Measurements from ENCODE around the gene EFCAB12. TPM values are rescaled to one million over a fixed set of nuclear protein-coding genes. Genes with fewer than 3 reads are reported as not detected.
A peak's percentile ranks its signal among the peaks of the same experiment; 100 is the strongest.

EFCAB12 gene
- total and polyA plus RNA-seq, 2 donors (not counting 3 experiments of a cell fraction or from before 2014, with no cell fraction given), result 0.15 to 0.49 TPM

GRCh38 chr3:129399145-129399894, 29.1 kb downstream of the EFCAB12 start:
- POLR2A ChIA-PET, result no interaction called here
- H3K9ac ChIP-seq (replicated peaks; ENCODE audit: extremely low read depth, insufficient read depth, low read length), result peak overlapping the region; percentile 83
- peaks cover 0 to 7% of the 10 kb centered on the region in 2 experiments for H3K36me3 ChIP-seq (ENCODE audit: control insufficient read depth in 2 of 2, extremely low read depth in 1 of 2, insufficient read depth in 2 of 2, low read length in 2 of 2)
- BruUV-seq (replicated peaks), result no TSS peak
- no peaks in the 10 kb centered on the region for H3K9me3 ChIP-seq (replicated peaks; ENCODE audit: control insufficient read depth, insufficient read depth, low read length)
- CTCF ChIA-PET, result interaction anchor here (0.9 to 2.4 kb wide), 8 partner anchors 10 to 42 kb away, joined by 3 to 22 read pairs (median 4); no protein-coding TSS in a partner anchor
- dilution Hi-C loops (cut with MboI; ENCODE audit: extremely low pct_ligation_motif_present, low sequenced_read_pairs) (no loop called here), intact Hi-C loops (cut with micrococcal nuclease) (loop anchor here (1.0 to 2.0 kb wide), 4 partner anchors 10 to 41 kb away; partner anchors contain the start of genes EFCAB12 and IFT122)
- no peaks in the 10 kb centered on the region for H4K20me1 ChIP-seq (replicated peaks; ENCODE audit: control insufficient read depth, extremely low read depth, insufficient read depth, low read length)
- no peak for TF ChIP-seq FOS (IDR thresholded peaks at IDR 0.05; ENCODE audit: borderline replicate concordance, insufficient read depth, low read length)
- TF ChIP-seq JUN (IDR thresholded peaks at IDR 0.05; ENCODE audit: borderline replicate concordance, insufficient read depth, insufficient read length, low read depth), result no peak
- peak; percentile 64 for TF ChIP-seq POLR2A (IDR thresholded peaks at IDR 0.05; ENCODE audit: low read depth, low read length)
- TF ChIP-seq CTCF (IDR thresholded peaks at IDR 0.05; ENCODE audit: extremely low read depth in 1 of 2, insufficient read depth in 1 of 2, low read depth in 1 of 2, low read length in 2 of 2), result peak; percentile 70 to 84
- no peak for TF ChIP-seq MAX (IDR thresholded peaks at IDR 0.05; ENCODE audit: insufficient read depth, insufficient read length)
- peak; percentile 14 for TF ChIP-seq POLR2AphosphoS5 (IDR thresholded peaks at IDR 0.05; ENCODE audit: insufficient read depth, low read depth, low read length)
- H3K4me2 ChIP-seq (ENCODE audit: insufficient read depth, low read length), result peak overlapping the region; percentile 83
- H3K4me1 ChIP-seq (ENCODE audit: control insufficient read depth, extremely low read depth, insufficient read depth, low read length), result peaks cover 4% of the 10 kb centered on the region
- FAIRE-seq (peak; percentile 100), DNase-seq (ENCODE audit: low read depth, low spot score) (peak; percentile 95)
- peak overlapping the region; percentile 75 for H2AFZ ChIP-seq (ENCODE audit: low read depth, low read length)
- peak overlapping the region; percentile 74 to 82 (median 81) for H3K4me3 ChIP-seq (replicated peaks in 1 of 3; ENCODE audit: insufficient read depth in 1 of 3, low read depth in 1 of 3, low read length in 3 of 3)
- peaks cover 48% of the 10 kb centered on the region for H3K79me2 ChIP-seq (ENCODE audit: control insufficient read depth, insufficient read depth, low read length)
- H3K27me3 ChIP-seq (ENCODE audit: control insufficient read depth in 2 of 2, insufficient read depth in 2 of 2, low read length in 2 of 2), result no peaks in the 10 kb centered on the region
- H3K27ac ChIP-seq (ENCODE audit: insufficient read depth, low read depth, low read length), result peak overlapping the region; percentile 84
- H3K9me1 ChIP-seq (replicated peaks; ENCODE audit: control insufficient read depth, extremely low read depth, insufficient read depth, low read length), result no peaks in the 10 kb centered on the region

Measured in endothelial cell of umbilical vein (primary cell).